NCI-H774 (cell line): ENCODE results near the gene PLPPR5.
"Not testable (repeated sequence)": the region's sequence is repeated elsewhere in the genome, so short reads cannot be mapped to it uniquely, and the experiment has no call there.

Experiments used
- DNase-seq: peaks from one replicate; lab custom pipeline; 2025; lab: John Stamatoyannopoulos, UW

Gene PLPPR5

DNA sequence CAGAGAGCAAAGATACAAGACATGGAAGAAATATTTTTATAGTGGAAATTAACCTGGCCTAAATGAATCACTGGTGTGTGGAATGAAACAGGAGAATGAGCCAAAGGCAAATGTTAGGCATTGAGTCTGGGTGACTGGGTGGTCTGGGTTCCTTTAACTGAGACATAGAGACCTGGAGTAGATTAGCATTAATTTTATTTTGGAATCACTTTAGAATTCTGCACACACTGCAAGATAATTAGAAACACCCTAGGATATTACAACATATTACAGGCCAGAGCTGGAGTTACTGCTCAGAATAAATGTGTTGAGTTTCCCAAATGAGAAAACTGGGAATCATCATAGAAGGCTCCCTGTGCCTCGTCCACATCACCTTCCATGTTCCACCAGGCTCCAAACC, 85.5 kb downstream of the PLPPR5 start:
- DNase-seq: no peak

DNA sequence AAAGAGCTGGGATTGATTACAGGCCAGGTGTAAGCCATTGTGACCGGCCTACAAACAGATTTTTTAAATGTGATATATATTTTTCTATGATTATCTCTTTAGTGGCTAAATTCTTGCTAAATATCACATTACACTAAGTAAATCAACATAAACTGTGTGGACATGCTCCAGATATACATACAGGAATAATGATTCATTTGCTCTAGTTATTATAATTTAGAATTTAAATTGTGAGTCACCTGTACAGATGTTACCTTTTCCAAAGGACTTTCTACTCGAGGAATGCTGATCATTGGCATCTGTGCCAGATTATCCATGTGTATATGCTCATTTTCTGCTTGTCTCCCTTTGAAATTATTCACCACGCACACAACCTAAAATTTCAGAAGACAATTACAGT, 90.1 kb downstream of the PLPPR5 start:
- no peak for DNase-seq

DNA sequence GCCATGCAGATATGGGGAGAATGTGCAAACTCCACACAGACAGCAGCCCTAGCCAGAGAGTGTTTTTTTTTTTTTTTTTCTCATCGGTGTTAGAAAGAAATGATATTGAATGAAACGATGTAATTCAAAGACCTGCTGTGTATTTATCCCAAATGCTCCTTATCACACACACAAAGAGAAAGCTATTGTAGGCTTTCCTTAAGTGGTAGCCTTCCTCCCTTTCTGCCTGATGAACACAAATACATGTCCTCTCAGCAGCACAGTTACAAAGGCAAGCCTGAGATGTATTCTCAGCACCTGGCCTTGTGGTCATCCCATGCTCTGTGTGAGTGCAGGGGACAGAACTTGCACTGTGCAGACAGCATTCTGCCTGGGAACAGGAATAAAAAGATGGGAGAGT, 93.8 kb downstream of the PLPPR5 start:
- no peak for DNase-seq

DNA sequence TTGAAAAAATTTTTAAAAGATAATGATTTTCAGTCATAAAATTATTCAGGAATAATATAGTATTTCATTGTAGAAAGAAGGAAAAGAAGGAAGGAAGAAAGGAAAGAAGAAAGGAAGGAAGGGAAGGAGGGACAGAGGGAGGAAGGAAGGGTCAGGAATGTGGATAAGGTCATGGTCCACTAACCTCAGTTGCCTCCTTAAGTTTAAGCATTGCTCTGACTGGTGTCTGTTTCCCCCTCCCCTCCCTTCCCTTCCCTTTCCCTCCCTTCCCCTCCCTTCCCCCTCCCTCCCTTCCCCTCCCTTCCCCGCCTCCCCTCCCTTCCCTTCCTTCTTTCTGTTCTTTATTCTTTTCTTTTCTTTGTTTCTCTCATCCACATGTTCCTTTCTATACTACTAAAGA, 95.7 kb downstream of the PLPPR5 start:
- DNase-seq: no peak

DNA sequence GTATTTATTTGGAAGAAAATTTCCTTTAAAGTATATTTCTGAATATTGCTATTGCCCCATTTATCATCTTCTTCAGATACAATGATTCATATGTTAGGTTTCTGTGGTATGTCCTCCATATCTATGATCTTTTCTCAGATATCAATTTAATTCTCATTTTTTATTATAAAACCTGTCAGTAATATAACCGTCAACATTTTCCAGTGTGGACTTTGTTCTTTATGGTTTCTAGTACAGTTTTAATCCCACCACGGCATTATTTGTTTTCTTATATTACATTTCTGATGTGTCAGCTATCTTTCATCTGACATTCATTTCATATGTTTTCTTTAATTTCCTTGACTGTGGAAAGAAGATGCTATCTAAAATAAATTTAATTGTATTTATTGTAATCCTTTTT, 97.9 kb downstream of the PLPPR5 start:
- DNase-seq: no peak

DNA sequence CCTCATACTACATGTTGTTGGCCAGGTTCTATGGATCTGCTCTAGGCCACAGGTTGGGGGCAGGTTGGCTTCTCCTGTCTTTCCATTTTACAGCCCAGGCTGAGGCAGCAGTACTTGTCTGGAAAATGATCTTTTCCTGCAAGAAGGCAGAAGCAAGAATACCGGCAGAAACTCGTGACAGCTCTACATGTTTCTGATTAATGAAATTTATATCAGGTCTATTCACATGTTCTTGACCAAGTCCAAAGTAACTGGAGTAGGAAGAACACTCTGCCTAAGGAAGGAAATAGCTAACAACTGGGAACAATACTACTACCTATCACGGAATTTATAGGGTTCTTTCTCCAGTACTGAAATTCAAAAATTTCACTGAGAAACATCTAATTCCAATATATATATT, 98.3 kb downstream of the PLPPR5 start:
- no peak for DNase-seq

DNA sequence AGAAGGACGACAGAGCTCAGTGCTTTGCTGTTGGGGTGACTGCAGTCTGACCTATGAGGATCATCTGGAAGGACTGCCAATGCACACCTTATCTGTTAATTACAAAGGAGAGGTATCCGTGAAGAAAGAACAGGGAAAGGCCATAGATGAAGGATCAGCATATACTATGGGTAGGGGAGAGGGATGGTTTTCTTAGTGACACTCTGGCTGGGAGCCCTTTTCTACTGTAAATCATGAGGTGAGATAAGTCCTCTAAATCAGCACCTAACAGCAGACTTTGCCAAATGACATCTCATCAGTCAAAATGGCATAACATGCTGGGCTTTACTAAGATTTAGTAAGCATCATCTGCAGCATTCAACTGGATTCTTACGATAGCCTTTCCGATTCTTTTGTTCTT, 100.0 kb downstream of the PLPPR5 start:
- no peak for DNase-seq

DNA sequence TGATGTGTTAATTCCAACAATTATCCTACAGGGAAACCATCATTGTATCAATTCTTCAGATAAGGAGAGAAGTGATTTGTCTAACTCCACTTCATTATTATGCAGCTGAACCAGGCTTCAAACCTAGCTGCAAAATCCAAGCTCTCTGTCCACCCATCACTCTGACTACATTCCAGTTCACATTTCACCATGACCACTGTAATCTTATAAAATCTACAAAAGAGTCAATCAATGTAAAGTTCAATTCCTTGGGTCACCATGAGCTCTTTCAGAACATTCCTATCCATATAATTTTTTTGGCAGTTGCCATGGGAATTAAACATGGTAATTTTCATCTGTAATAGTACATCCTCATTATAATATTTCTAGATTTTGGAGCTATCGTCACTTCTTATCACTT, 100.9 kb downstream of the PLPPR5 start:
- DNase-seq: no peak

DNA sequence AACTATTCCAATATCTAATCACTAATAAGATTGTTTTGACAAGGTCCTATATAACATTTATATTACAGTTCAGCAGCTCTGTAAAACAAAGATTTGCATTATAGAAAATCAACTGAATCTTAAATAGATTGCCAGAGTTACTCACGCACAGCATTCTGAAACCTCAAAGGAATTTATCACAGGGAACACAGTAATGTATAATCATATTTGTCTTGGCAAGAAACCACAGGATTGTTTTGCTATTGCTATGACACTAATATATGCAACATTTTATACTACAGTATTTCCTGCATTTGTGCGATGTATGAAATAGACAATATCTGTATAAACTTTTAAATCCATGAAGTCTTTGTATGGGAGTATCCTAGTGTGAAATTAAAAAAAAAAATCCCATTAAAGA, 101.4 kb downstream of the PLPPR5 start:
- no peak for DNase-seq

DNA sequence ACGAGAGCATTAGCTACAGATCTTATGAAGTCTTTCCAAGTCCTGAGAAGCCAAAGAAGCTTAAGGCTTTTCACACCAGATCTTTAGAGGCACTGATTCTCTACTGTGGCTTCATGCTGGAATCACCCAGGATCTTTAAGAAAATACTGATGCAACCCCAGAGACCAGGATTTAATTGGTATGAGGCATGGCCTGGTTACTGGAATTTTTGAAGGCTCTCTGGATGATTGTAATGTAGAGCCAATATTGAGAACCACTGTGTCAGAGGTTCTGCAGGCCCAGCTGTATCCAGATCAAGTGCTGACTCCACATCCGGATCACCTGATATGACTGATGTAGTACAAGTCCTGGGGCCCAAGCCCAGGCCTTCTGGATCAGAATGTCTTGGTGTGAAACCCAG, 105.7 kb downstream of the PLPPR5 start:
- no peak for DNase-seq

DNA sequence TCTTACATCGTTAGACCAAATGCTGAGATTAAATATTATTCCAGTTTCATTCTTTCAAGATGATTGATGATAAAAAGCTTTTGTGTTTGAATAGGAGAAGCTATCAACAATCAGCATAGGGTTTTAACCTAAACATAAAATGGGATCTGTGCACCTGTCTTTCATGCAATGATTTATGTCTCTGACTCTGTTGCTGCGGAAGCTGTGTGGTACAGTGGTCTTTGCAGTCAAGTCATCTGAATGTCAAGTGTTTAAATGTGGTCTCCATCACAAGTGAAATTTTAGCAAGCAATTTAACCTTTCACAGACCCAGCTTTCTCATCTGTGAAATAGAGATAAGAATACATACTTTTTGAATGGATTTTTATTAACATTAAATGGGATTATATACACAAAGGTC, 107.2 kb downstream of the PLPPR5 start:
- no peak for DNase-seq

DNA sequence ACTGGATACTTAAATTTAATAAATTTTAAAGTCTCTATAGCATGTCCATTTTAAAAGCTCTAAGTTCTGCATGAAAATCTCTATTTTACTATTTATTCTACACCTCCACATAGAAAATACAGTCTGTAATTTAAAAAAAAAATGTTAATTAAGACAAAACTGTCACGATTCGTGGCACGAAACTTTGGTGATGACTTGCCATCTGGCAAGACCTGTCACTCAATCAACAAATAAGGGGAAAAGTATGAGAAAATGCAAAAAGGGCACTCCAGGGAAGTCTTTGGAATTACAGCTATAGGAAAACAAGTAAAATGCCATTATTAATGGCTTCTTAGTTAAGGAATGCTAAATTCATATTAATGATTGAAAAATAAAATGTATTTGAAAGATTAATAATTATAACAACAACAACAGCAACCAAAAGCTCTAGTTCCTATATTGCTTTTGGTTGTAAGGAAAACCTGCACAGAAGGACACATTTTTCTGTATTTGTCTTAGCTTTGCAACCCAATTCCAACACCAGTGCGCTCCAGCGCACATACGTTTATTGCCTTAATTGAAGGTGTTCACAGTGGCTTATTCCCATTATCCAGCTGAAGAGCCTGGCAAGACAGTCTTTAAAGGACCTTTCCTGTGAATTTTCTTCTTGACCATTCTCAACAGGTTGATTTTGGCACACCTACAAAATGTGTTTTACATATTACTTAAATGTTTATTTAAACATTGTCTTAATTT, 107.8 kb downstream of the PLPPR5 start:
- DNase-seq: no peak

DNA sequence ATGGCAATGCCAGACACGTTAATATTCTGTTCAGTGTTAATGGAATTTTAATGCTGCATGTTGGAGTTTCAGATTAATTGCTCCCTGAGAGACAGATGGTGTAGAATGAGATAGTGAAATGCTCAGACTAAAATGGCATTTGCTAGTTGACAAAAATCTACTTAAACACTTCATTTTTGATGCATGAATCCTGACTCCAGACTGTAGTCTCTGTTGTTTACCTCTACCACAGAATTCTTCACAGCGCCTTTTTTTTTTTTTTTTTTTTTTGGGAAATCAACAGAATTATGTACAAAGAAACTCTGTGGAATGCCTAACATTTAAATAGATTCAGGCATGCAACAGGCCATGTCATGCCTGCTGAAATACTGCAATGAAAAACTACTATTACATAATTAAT, 111.3 kb downstream of the PLPPR5 start:
- DNase-seq: no peak

DNA sequence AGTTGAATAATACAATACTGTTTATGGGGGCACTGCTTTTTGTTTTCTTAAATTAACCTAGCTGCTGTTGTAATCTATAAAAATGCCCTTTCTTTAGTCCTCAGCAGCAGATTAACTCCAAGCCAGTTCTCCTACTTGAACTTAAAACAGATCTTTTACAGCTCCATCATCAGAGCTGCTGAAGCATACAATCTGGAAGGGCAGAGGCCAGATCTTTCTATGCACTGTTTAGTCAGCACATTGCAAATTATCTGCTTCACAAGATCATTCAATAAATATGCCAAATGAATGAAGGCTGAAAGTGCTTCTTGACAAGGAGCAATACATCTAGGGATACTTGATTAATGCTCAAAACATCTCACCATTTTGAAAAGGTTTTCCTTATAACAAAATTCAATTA, 115.8 kb downstream of the PLPPR5 start:
- DNase-seq: no peak

DNA sequence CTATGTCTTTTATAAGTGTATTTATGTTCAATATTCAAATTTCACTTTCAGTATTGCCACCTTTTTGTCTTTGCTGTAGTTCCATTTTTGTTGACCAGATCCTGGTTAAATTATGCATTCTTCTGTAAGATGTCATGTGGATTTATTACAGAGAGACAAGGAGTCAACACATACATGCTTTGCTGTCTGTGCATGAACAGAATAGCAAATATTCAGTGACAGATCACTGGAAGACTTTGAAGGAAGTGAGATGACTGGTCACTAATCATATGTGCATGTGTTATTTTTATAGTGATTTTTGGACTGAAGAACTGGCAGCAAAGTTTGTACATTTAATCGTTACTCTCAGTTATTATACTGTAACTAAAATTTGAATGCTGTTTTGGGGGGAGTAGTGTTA, 117.2 kb downstream of the PLPPR5 start:
- no peak for DNase-seq

DNA sequence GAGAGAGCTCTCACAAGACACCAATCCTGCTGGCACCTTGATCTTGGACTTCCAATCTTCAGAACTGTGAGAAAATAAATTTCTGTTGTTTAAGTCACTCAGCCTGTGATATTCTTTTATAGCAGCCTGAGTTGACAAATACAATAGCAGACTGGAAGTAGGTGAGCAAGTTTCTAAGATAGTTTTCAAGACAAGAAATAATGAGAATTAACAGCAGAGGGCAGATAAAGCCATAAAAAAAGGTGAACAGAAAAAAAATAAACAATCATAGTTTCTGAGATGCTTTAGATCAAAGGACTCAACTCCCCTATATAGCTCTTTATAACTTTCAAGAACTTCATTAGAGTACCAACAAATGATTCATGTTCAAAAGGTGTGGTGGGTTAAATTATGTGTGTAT, 119.8 kb downstream of the PLPPR5 start:
- no peak for DNase-seq

DNA sequence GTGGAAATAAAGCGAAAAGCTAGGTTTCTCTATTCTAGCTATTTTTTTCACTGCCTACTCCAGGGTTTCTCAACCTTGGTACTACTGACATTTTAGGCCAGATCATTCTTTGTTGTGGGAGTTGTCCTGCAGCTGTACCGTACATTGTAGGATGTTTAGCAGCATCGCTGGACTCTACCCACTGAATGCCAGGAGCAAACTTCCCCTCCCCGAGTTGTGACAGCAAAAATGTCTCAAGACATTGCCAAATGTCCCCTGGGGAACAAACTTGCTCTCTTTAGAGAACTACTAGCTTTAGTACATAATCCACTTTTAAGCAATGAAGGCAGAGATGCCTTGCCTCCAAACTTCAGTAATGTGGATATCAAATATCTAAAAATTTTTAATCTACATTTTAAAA, 122.8 kb downstream of the PLPPR5 start:
- no peak for DNase-seq

DNA sequence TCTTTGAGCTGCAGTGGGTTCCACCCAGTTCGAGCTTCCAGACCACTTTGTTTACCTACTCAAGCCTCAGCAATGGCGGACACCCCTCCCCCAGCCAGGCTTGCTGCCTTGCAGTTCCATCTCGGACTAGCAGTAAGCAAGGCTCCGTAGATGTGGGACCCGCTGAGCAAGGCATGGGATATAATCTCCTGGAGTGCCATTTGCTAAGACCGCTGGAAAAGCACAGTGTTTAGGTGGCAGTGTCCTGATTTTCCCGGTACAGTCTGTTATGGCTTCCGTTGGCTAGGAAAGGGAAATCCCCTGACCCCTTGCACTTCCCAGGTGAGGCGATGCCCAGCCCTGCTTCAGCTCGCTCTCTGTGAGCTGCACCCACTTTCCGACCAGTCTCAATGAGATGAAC, 123.4 kb downstream of the PLPPR5 start:
- not testable (repeated sequence) for DNase-seq

DNA sequence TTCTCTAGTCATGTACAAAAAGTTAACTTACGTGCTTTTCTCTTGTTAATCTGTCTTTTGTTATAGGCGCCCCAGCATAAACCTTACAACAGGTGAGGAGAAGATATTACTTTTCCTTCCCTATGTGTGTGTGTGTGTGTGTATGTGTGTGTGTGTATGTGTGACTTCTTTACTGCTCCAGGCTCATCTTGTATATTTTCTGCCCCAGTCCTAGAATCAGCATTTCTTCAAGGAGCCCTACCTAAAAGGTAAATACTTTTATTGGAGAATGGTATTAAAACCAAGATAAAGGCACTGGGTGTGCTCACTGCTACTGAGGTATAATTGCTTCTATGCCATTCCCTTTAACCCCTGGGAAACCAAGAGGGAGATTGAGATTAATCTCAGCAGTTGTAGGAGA, 129.8 kb downstream of the PLPPR5 start:
- no peak for DNase-seq

DNA sequence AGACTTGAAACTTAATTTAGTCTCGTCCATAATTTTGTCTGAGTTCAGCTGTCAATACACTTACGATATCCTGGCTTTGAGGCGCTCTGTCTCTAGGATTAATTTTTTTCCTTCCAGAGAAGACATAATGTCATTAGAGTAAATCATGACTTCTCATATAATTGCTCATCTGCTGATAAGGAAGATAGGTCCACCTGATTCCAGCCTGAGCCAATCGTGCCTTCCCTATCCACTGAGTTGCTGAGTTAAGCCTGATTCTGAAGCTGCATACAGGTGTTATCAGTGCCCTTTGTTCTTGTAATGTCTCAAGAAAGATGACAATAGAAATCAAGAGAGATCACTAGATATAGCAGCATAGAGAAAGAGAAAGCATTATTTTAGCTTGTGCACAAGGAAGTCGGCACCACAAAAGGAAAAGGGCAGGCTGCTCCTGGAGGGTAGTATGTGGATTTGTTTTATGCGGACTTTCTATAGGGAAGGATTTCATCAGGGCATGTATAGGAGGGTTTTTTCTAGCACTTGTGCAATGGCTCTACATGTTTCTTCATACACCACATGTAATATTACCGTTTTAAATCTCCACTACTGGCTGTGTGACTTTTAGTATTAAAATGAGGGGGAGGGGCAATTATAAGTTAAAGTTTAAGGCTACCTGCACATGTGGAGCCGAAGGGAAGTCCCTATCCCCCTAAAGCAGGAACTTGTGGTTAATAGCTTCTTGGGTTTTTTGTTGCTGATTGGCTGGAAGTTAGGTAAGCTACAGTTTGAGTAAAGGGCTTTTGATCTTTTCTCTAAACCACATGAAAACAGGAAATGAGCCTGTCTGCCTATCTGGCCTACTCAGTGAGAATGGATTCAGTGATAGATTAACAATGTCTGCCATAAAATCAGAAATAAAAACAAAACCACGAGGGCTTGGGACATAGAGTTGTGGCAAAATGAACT, 133.4 kb downstream of the PLPPR5 start:
- no peak for DNase-seq

DNA sequence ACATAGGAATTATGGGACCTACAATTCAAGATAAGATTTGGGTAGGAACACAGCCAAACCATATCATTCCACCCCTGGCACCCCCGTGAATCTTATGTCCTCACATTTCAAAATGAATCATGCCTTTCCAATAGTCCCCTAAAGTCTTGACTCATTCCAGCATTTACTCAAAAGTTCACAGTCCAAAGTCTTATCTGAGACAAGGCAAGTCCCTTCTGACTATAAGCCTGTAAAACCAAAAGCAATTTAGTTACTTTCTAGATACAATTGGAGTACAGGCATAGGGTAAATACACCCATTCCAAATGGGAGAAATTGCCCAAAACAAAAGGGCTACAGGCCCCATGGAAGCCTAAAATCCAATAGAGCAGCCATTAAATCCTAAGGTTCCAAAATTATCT, 138.9 kb downstream of the PLPPR5 start:
- no peak for DNase-seq

DNA sequence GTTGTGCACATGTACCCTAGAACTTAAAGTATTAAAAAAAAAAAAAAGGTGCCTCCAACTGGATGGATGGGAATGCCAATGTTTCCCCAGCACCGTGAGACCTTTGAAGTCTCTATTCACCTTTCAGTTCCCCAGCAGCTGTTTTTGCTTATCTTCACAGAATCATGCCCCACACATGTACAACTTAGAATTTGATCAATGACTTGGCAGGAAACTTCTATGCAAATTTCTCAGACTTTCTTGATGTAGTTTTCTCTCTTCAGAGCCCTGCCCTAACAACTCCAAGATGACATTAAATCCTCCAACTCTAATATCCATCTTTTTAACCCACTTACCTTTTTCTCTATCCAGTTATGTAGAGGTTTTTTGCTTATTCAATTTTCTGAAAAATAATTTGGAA, 144.3 kb downstream of the PLPPR5 start:
- no peak for DNase-seq

DNA sequence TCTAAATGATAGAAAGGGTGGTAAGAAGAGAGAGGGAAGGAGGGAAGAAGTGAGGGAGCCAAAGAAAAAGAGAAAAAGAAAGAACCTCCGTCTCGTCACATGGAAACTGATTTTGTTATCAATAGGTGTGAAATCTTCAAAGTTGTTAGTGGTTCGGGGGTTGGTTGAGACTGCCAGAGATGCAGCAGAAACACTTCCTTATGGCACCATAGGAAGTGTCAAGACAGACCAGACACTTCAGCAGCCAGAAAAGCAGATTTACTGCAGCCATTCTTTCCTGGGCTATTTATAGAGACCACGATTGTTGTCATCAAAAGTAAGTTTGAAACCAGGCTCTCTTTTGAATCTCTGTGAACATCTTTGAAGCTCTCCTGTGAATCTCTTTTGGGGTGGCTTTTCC, 150.5 kb downstream of the PLPPR5 start:
- DNase-seq: no peak
